HepG2 (cell line): ENCODE data around the gene RPL37. TPM values are rescaled to one million over a fixed set of nuclear protein-coding genes. Genes with fewer than 3 reads are reported as not detected.
A peak's percentile ranks its signal among the peaks of the same experiment; 100 is the strongest.

ENCODE experiments used
- ATAC-seq: fragments of 200-7000 bp; cut with Tn5 transposase; 3 replicates; pipeline ENCODE4 v1.9.1; 2020; ENCODE audit warnings: mild to moderate bottlenecking, moderate library complexity
- BruUV-seq: library from RNA; stranded (reverse); fragments of 400-500 nt; replicated peaks from 2 replicates; lab custom pipeline; 2021; lab: Mats Ljungman, UMichigan
- CTCF ChIA-PET: fragments of 300-600 bp; formaldehyde crosslinking; extraction: SDS; loops from one replicate; lab custom pipeline; 2021; ENCODE audit warnings: low total read pairs, inconsistent platforms, low intra/inter-chr PET ratio; lab: Yijun Ruan, JAX
- POLR2A ChIA-PET: fragments of 350-600 bp; sonication (Branson Sonifier 250); formaldehyde crosslinking; loops from one replicate; lab custom pipeline; 2020; ENCODE audit warnings: antibody characterized with exemption, inconsistent platforms; lab: Yijun Ruan, JAX
- DNase-seq: peaks from one replicate; pipeline ENCODE4 v3.0.0-alpha.2; 2015; ENCODE audit warnings: low spot score
- FAIRE-seq: peaks from 3 replicates; lab custom pipeline; 2011; peaks lifted over from hg19 to GRCh38; lab: Jason Lieb, UNC
- H2AFZ ChIP-seq: one replicate; pipeline ENCODE4 v1.6.1; 2011; ENCODE audit warnings: low read length, inconsistent platforms
- H3K27ac ChIP-seq: fragments of 300-600 bp; 3 replicates; pipeline ENCODE4 v1.8.0; 2011; ENCODE audit warnings: mixed run types, mild to moderate bottlenecking, mixed read lengths, low read length, inconsistent platforms; ENCODE audit not compliant: insufficient read depth; ENCODE audit errors: extremely low read length
- H3K27me3 ChIP-seq, 2 experiments: fragments of 200-600 bp in 1 of 2; 2 replicates in 1 of 2; 3 replicates in 1 of 2; pipeline versions ENCODE4 v1.6.0 to v1.8.0; 2011; ENCODE audit warnings: low read length in 2 of 2, mild to moderate bottlenecking in 2 of 2, moderate library complexity in 2 of 2, inconsistent platforms in 1 of 2; ENCODE audit not compliant: insufficient read depth in 2 of 2, control insufficient read depth in 1 of 2
- H3K36me3 ChIP-seq, 2 experiments: fragments of 200-600 bp in 1 of 2; replicated peaks in 1 of 2; 2 replicates in 1 of 2; 3 replicates in 1 of 2; pipeline versions ENCODE4 v1.5.1 to v1.8.0; 2011; ENCODE audit warnings: low read length in 2 of 2, inconsistent platforms in 1 of 2; ENCODE audit not compliant: insufficient read depth in 2 of 2, control insufficient read depth in 1 of 2
- H3K4me1 ChIP-seq: 2 replicates; pipeline ENCODE4 v1.5.1; 2012; ENCODE audit warnings: low read length, inconsistent platforms; ENCODE audit not compliant: insufficient read depth
- H3K4me2 ChIP-seq: 2 replicates; pipeline ENCODE4 v1.6.0; 2011; ENCODE audit warnings: low read depth, low read length, inconsistent platforms
- H3K4me3 ChIP-seq, 3 experiments: fragments of 200-600 bp in 1 of 3; sonication (generic), shearing (Covaris generic) in 1 of 3; replicated peaks in 1 of 3; 2 replicates each; pipeline ENCODE4 v1.5.1; 2011 to 2016; ENCODE audit warnings: low read length in 3 of 3, inconsistent platforms in 2 of 3, low read depth in 2 of 3, mild to moderate bottlenecking in 2 of 3, control low read depth in 1 of 3, mixed read lengths in 1 of 3; ENCODE audit not compliant: insufficient read depth in 1 of 3
- H3K79me2 ChIP-seq: one replicate; pipeline ENCODE4 v1.6.1; 2011; ENCODE audit warnings: low read length, inconsistent platforms; ENCODE audit not compliant: insufficient read depth
- H3K9ac ChIP-seq: 2 replicates; pipeline ENCODE4 v1.6.0; 2011; ENCODE audit warnings: mild to moderate bottlenecking, low read depth, low read length, inconsistent platforms; ENCODE audit not compliant: insufficient read depth
- H3K9me3 ChIP-seq: 2 replicates; pipeline ENCODE4 v1.5.1; 2012; ENCODE audit warnings: mild to moderate bottlenecking, low read length
- H4K20me1 ChIP-seq: 2 replicates; pipeline ENCODE4 v1.6.0; 2011; ENCODE audit warnings: inconsistent platforms, mild to moderate bottlenecking, low read length, moderate library complexity; ENCODE audit not compliant: insufficient read depth
- ADNP ChIP-seq: sonication (generic); formaldehyde crosslinking; IDR thresholded peaks from 2 replicates; pipeline ENCODE4 v1.4.0; 2020; ENCODE audit warnings: missing genetic modification reagents
- ARNTL ChIP-seq: sonication (generic); formaldehyde crosslinking; IDR thresholded peaks from 2 replicates; pipeline ENCODE4 v1.4.0; 2020; ENCODE audit warnings: mild to moderate bottlenecking, missing genetic modification reagents
- GTF3A ChIP-seq: sonication (generic); formaldehyde crosslinking; conservative IDR thresholded peaks from 2 replicates; pipeline ENCODE4 v1.4.0; 2020; ENCODE audit warnings: mild to moderate bottlenecking, missing genetic modification reagents
- MTF1 ChIP-seq: sonication (generic); formaldehyde crosslinking; IDR thresholded peaks from 2 replicates; pipeline ENCODE4 v1.5.0; 2020; ENCODE audit warnings: missing genetic modification reagents
- MYNN ChIP-seq: sonication (generic); formaldehyde crosslinking; IDR thresholded peaks from 2 replicates; pipeline ENCODE4 v1.4.0; 2020; ENCODE audit warnings: mild to moderate bottlenecking, low read depth, missing genetic modification reagents
- PLSCR1 ChIP-seq: sonication (generic); formaldehyde crosslinking; IDR thresholded peaks from 2 replicates; pipeline ENCODE4 v1.5.0; 2020; ENCODE audit warnings: missing genetic modification reagents, mild to moderate bottlenecking, borderline replicate concordance
- POLR2A ChIP-seq, 2 experiments: IDR thresholded peaks; 2 replicates each; pipeline ENCODE4 v1.6.1; 2011; ENCODE audit warnings: low read depth in 2 of 2, low read length in 2 of 2, mild to moderate bottlenecking in 1 of 2, moderate library complexity in 1 of 2; ENCODE audit not compliant: insufficient read depth in 1 of 2
- PRDM10 ChIP-seq: sonication (generic); formaldehyde crosslinking; IDR thresholded peaks from 2 replicates; pipeline ENCODE4 v1.4.0; 2020; ENCODE audit warnings: low read depth, missing genetic modification reagents
- RBFOX2 ChIP-seq: fragments of 200-400 bp; formaldehyde crosslinking; IDR thresholded peaks from 2 replicates; pipeline ENCODE4 v1.6.1; 2017; ENCODE audit warnings: low read depth, mild to moderate bottlenecking, low read length
- REL ChIP-seq: sonication (generic); formaldehyde crosslinking; conservative IDR thresholded peaks from 2 replicates; pipeline ENCODE4 v1.8.0; 2022; ENCODE audit warnings: mild to moderate bottlenecking, missing genetic modification reagents, moderate library complexity
- SSRP1 ChIP-seq: IDR thresholded peaks from 2 replicates; pipeline ENCODE4 v1.6.1; 2016; ENCODE audit warnings: control low read depth
- TCF7L2 ChIP-seq: IDR thresholded peaks from 2 replicates; pipeline ENCODE4 v1.6.1; 2011; ENCODE audit warnings: mild to moderate bottlenecking, low read depth, low read length, moderate library complexity
- ZFAT ChIP-seq: sonication (generic); formaldehyde crosslinking; conservative IDR thresholded peaks from 2 replicates; pipeline ENCODE4 v1.8.1; 2023; ENCODE audit warnings: missing genetic modification reagents, inconsistent platforms
- ZNF260 ChIP-seq: sonication (generic); formaldehyde crosslinking; IDR thresholded peaks from 2 replicates; pipeline ENCODE4 v1.4.0; 2020; ENCODE audit warnings: missing genetic modification reagents, low read depth, mild to moderate bottlenecking, borderline replicate concordance
- ZNF496 ChIP-seq: sonication (generic); formaldehyde crosslinking; IDR thresholded peaks from 2 replicates; pipeline ENCODE4 v1.8.1; 2023; ENCODE audit warnings: mild to moderate bottlenecking, moderate library complexity, missing genetic modification reagents; ENCODE audit not compliant: insufficient replicate concordance
- ZNF549 ChIP-seq: sonication (generic); formaldehyde crosslinking; IDR thresholded peaks from 2 replicates; pipeline ENCODE4 v1.5.0; 2020; ENCODE audit warnings: missing genetic modification reagents
- ZNF589 ChIP-seq: sonication (generic); formaldehyde crosslinking; conservative IDR thresholded peaks from 2 replicates; pipeline ENCODE4 v1.8.0; 2022; ENCODE audit warnings: mild to moderate bottlenecking, moderate library complexity, missing genetic modification reagents
- ZNF598 ChIP-seq: sonication (generic); formaldehyde crosslinking; IDR thresholded peaks from 2 replicates; pipeline ENCODE4 v1.5.1; 2020; ENCODE audit warnings: mild to moderate bottlenecking, missing genetic modification reagents, borderline replicate concordance
- ZNF770 ChIP-seq: sonication (generic); formaldehyde crosslinking; IDR thresholded peaks from 2 replicates; pipeline ENCODE4 v1.5.0; 2020; ENCODE audit warnings: mild to moderate bottlenecking, missing genetic modification reagents
- WGBS: methylation state at CpG from one replicate; pipeline ENCODE4 v1.1.6; 2017; ENCODE audit warnings: low lambda C conversion rate; 5-methylcytosine and 5-hydroxymethylcytosine counted together
- in situ Hi-C: cut with HindIII; loops from 2 replicates; pipeline ENCODE4 v1.10.0; 2017; ENCODE audit warnings: low pct_unique_long_range_greater_than_20kb; ENCODE audit not compliant: extremely low pct_ligation_motif_present
- intact Hi-C: fragments of 100-400 bp; cut with micrococcal nuclease; formaldehyde crosslinking; loops from one replicate; pipeline ENCODE4 v1.10.0; 2022; ENCODE audit not compliant: unreplicated experiment
- polyA plus RNA-seq, 8 experiments: library from polyadenylated mRNA; depleted of rRNA in 3 of 8; stranded (reverse) in 7 of 8; unstranded in 1 of 8; fragments of >200 nt; fragmentation: Illumina TruSeq in 4 of 8; extraction: Trizol in 4 of 8; gene quantifications; 2 replicates each; pipeline versions ENCODE4 v1.2.1 to v1.2.3, GENCODE V29; 2011 to 2016; ENCODE audit warnings: low read depth in 4 of 8, missing spikeins in 1 of 8, mixed read lengths in 1 of 8; ENCODE audit not compliant: insufficient read depth in 1 of 8
- total RNA-seq, 5 experiments: library from RNA; depleted of rRNA; stranded (reverse); fragments of >200 nt; fragmentation: Illumina TruSeq; extraction: Trizol; gene quantifications; 2 replicates each; pipeline ENCODE4 v1.2.3, GENCODE V29; 2016; ENCODE audit warnings: low read depth in 1 of 5

The RPL37 gene
- total and polyA plus RNA-seq, 2 of the 13 experiments (the other 11 are each of a cell fraction or from before 2014, with no cell fraction given) = 1,981 to 3,367 TPM

- ATAC-seq (no peak), DNase-seq (no peak), FAIRE-seq (no peak)
- Histone ChIP-seq H3K79me2 (no peaks in the 10 kb centered on the region), H3K9me3 (no peaks in the 10 kb centered on the region), H4K20me1 (peaks cover 40% of the 10 kb centered on the region), H3K9ac (no peak overlapping the region), H2AFZ (no peak overlapping the region), H3K4me2 (no peak overlapping the region), H3K27ac (no peak overlapping the region), H3K4me1 (peaks cover 19% of the 10 kb centered on the region), H3K36me3 (peaks cover 13 to 47% of the 10 kb centered on the region in 2 experiments), H3K27me3 (no peaks in the 10 kb centered on the region), H3K4me3 (no peak overlapping the region)
- BruUV-seq = no TSS peak
- ChIA-PET CTCF (no interaction called here), POLR2A (interaction anchor here (0.7 to 2.2 kb wide), 5 partner anchors 9 to 43 kb away, joined by 3 to 6 read pairs (median 4); partner anchors contain the start of genes PRKAA1 and RPL37)
- in situ Hi-C loops (no loop called here), intact Hi-C loops (no loop called here)
- WGBS = 96% methylated on average over 5 of the region's 5 CpGs
- TF ChIP-seq REL (no peak), SSRP1 (CRISPR knock-in tag) (0 out of 2 replicates have a peak, but pooled peaks have one; percentile 16), ZNF260 (no peak), POLR2A (IDR thresholded peaks at IDR 0.05; ENCODE audit: insufficient read depth in 1 of 2, low read depth in 2 of 2, low read length in 2 of 2) (0 out of 4 replicates have a peak, but pooled peaks of 1 of the 2 experiments have one; percentile 1), ZFAT (CRISPR knock-in tag) (no peak), PLSCR1 (CRISPR knock-in tag) (no peak), ZNF549 (no peak), MTF1 (CRISPR knock-in tag) (no peak), ZNF770 (CRISPR knock-in tag) (no peak), PRDM10 (CRISPR knock-in tag) (no peak), ADNP (no peak), ZNF589 (CRISPR knock-in tag) (no peak), RBFOX2 (peak; percentile 48), GTF3A (CRISPR knock-in tag) (no peak), ZNF598 (no peak), ZNF496 (CRISPR knock-in tag) (no peak), ARNTL (CRISPR knock-in tag) (no peak), TCF7L2 (no peak), MYNN (no peak)
Observed at GRCh38 chr5:40826489-40827187, 8.4 kb downstream of the RPL37 start.
